GM23338 (cell line): ENCODE results near the gene FLYWCH1. TPM values are rescaled to one million over a fixed set of nuclear protein-coding genes. Genes with fewer than 3 reads are reported as not detected.

Experiments
- ATAC-seq: fragments of 200-7000 bp; cut with Tn5 transposase; 3 replicates; pipeline ENCODE4 v1.9.1; 2020
- DNase-seq: peaks from one replicate; pipeline ENCODE4 v3.0.0-alpha.2; 2015; ENCODE audit warnings: low spot score
- H2AFZ ChIP-seq: fragments of 200-600 bp; sonication (generic); 2 replicates; pipeline ENCODE4 v1.8.0; 2016; ENCODE audit warnings: antibody characterized with exemption, mild to moderate bottlenecking, moderate library complexity
- H3F3A ChIP-seq: fragments of 200-600 bp; sonication (generic); replicated peaks from 2 replicates; pipeline ENCODE4 v1.8.0; 2017; ENCODE audit warnings: antibody characterized with exemption, mixed run types, low read depth
- H3K27ac ChIP-seq: fragments of 200-600 bp; sonication (generic); 2 replicates; pipeline ENCODE4 v1.6.1; 2016; ENCODE audit warnings: low read depth
- H3K27me3 ChIP-seq: fragments of 200-600 bp; sonication (generic); 2 replicates; pipeline ENCODE4 v1.8.0; 2016; ENCODE audit warnings: mild to moderate bottlenecking, mixed run types, moderate library complexity; ENCODE audit not compliant: insufficient read depth
- H3K36me3 ChIP-seq: fragments of 200-600 bp; sonication (generic); 2 replicates; pipeline ENCODE4 v1.8.0; 2016; ENCODE audit warnings: mild to moderate bottlenecking; ENCODE audit not compliant: insufficient read depth
- H3K4me1 ChIP-seq: fragments of 200-600 bp; sonication (generic); 2 replicates; pipeline ENCODE4 v1.8.0; 2016; ENCODE audit warnings: mild to moderate bottlenecking, moderate library complexity; ENCODE audit not compliant: insufficient read depth
- H3K4me2 ChIP-seq: fragments of 200-600 bp; sonication (generic); 2 replicates; pipeline ENCODE4 v1.7.1; 2017; ENCODE audit warnings: mixed run types
- H3K4me3 ChIP-seq: fragments of 200-600 bp; sonication (generic); 2 replicates; pipeline ENCODE4 v1.6.1; 2016; ENCODE audit warnings: mixed run types
- H3K79me2 ChIP-seq: fragments of 200-600 bp; sonication (generic); replicated peaks from 2 replicates; pipeline ENCODE4 v1.8.0; 2017; ENCODE audit warnings: mild to moderate bottlenecking; ENCODE audit not compliant: insufficient read depth
- H3K9me2 ChIP-seq: fragments of 200-600 bp; sonication (generic); 2 replicates; pipeline ENCODE4 v1.8.0; 2017; ENCODE audit not compliant: insufficient read depth
- H4K20me1 ChIP-seq: fragments of 200-600 bp; sonication (generic); replicated peaks from 2 replicates; pipeline ENCODE4 v1.8.0; 2017; ENCODE audit warnings: mild to moderate bottlenecking; ENCODE audit not compliant: insufficient read depth
- H3K27ac Mint-ChIP-seq: 2 replicates; pipeline ENCODE4 v1.8.0; 2020; ENCODE audit warnings: inconsistent platforms, mild to moderate bottlenecking, moderate library complexity, mixed read lengths
- H3K27me3 Mint-ChIP-seq: 3 replicates; pipeline ENCODE4 v1.8.0; 2022; ENCODE audit warnings: low read depth, mild to moderate bottlenecking, moderate library complexity, mixed read lengths, inconsistent platforms; ENCODE audit not compliant: insufficient read depth, poor library complexity
- H3K36me3 Mint-ChIP-seq: 3 replicates; pipeline ENCODE4 v1.8.0; 2021; ENCODE audit warnings: low read depth, mild to moderate bottlenecking, inconsistent platforms, moderate library complexity, mixed read lengths
- H3K4me1 Mint-ChIP-seq: 3 replicates; pipeline ENCODE4 v1.8.0; 2020; ENCODE audit warnings: mild to moderate bottlenecking, inconsistent platforms, mixed read lengths
- H3K4me3 Mint-ChIP-seq: 3 replicates; pipeline ENCODE4 v1.8.0; 2021; ENCODE audit warnings: moderate library complexity, mild to moderate bottlenecking, inconsistent platforms, mixed read lengths
- H3K9me3 Mint-ChIP-seq: 3 replicates; pipeline ENCODE4 v1.8.0; 2020; ENCODE audit warnings: moderate library complexity, mild to moderate bottlenecking, inconsistent platforms, mixed read lengths
- CREB1 ChIP-seq: fragments of 250-450 bp; sonication (Bioruptor Pico); IDR thresholded peaks from 2 replicates; pipeline ENCODE4 v1.5.0; 2020; ENCODE audit warnings: low read depth, mild to moderate bottlenecking, moderate library complexity
- EZH2 ChIP-seq: fragments of 200-600 bp; sonication (generic); IDR thresholded peaks from one replicate; pipeline ENCODE4 v1.8.0; 2017; ENCODE audit warnings: antibody characterized with exemption, mild to moderate bottlenecking, low read depth; ENCODE audit not compliant: unreplicated experiment
- EZH2phosphoT487 ChIP-seq: fragments of 200-600 bp; sonication (generic); IDR thresholded peaks from one replicate; pipeline ENCODE4 v1.8.1; 2018; ENCODE audit warnings: antibody characterized with exemption; ENCODE audit not compliant: unreplicated experiment
- JUNB ChIP-seq: IDR thresholded peaks from one replicate; pipeline ENCODE4 v1.6.1; 2016; ENCODE audit warnings: antibody characterized with exemption; ENCODE audit not compliant: unreplicated experiment
- NANOG ChIP-seq: IDR thresholded peaks from 2 replicates; pipeline ENCODE4 v1.6.1; 2016; ENCODE audit warnings: antibody characterized with exemption, borderline replicate concordance
- POLR2AphosphoS5 ChIP-seq: IDR thresholded peaks from 2 replicates; pipeline ENCODE4 v1.6.1; 2016; ENCODE audit warnings: antibody characterized with exemption, low read depth
- STAT1 ChIP-seq: IDR thresholded peaks from one replicate; pipeline ENCODE4 v1.6.1; 2016; ENCODE audit warnings: antibody characterized with exemption; ENCODE audit not compliant: unreplicated experiment
- ZNF114 ChIP-seq: fragments of 250-450 bp; sonication (Bioruptor Pico); IDR thresholded peaks from 2 replicates; pipeline ENCODE4 v1.5.0; 2020; ENCODE audit warnings: mild to moderate bottlenecking, moderate library complexity
- ZNF331 ChIP-seq: fragments of 250-450 bp; sonication (Bioruptor Pico); IDR thresholded peaks from 2 replicates; pipeline ENCODE4 v1.5.0; 2020; ENCODE audit warnings: low read depth, mild to moderate bottlenecking, moderate library complexity
- polyA plus RNA-seq: library from polyadenylated mRNA; unstranded; fragments of >200 nt; fragmentation: Nextera tagmentation; extraction: Ambion mirVana; gene quantifications from 2 replicates; pipeline ENCODE4 v1.2.1, GENCODE V29; 2016
- total RNA-seq: library from RNA; depleted of rRNA; stranded (reverse); fragments of >200 nt; shearing (Covaris generic); gene quantifications from 2 replicates; pipeline ENCODE4 v1.2.3, GENCODE V29; 2014
- TF ChIP-seq, protein P1 (sequence below): IDR thresholded peaks from one replicate; pipeline ENCODE4 v1.6.1; 2018; ENCODE audit warnings: antibody characterized with exemption; ENCODE audit not compliant: unreplicated experiment
- TF ChIP-seq, protein P2 (sequence below), 2 experiments: fragments of 200-600 bp in 1 of 2; sonication (generic) in 1 of 2; conservative IDR thresholded peaks; 2 replicates each; pipeline versions ENCODE4 v1.5.1 to v1.6.1; 2016 to 2017; ENCODE audit warnings: antibody characterized with exemption in 2 of 2, low read depth in 2 of 2, mild to moderate bottlenecking in 2 of 2, moderate library complexity in 1 of 2
- TF ChIP-seq, protein P3 (sequence below): IDR thresholded peaks from 2 replicates; pipeline ENCODE4 v1.6.1; 2016; ENCODE audit warnings: antibody characterized with exemption
- TF ChIP-seq, protein P4 (sequence below): fragments of 250-450 bp; sonication (Bioruptor Pico); IDR thresholded peaks from 2 replicates; pipeline ENCODE4 v1.5.0; 2020; ENCODE audit warnings: mild to moderate bottlenecking, moderate library complexity

FLYWCH1 gene
- total and polyA plus RNA-seq, 2 experiments from 2014 or later = 6.0 to 29.3 TPM

DNA sequence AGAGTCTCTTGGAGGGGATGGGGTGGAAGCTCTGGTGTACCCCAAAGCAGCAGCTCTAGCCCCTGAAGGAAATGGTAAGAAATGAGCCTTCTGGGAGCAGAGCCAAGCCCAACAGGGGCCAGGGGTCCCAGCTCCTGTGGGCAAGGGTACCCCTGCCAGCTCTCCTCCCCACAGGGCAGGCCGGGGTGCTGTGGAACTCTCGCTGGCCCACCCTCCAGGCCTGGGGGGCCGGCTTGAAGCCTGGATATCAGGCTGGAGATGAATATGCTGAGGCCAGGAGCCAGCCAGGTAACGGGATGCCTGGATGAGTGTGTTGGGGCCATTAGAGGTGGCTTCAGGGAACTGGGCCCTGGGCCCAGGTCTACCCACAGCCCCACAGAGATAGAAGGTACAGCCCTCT, 88.8 kb downstream of the FLYWCH1 start:
- H3K4me3 ChIP-seq = no peak overlapping the region
- no peak for ATAC-seq
- no peaks in the 10 kb centered on the region for H3K9me3 Mint-ChIP-seq
- no peak overlapping the region for H2AFZ ChIP-seq
- H3K27me3 Mint-ChIP-seq = peaks cover 5% of the 10 kb centered on the region
- H3K79me2 ChIP-seq = no peaks in the 10 kb centered on the region
- peaks cover 8% of the 10 kb centered on the region for H3K4me1 ChIP-seq
- no peaks in the 10 kb centered on the region for H4K20me1 ChIP-seq
- H3K27me3 ChIP-seq = no peaks in the 10 kb centered on the region
- H3K4me1 Mint-ChIP-seq = peaks cover 12% of the 10 kb centered on the region; the same call in 2 of the 3 replicates
- H3K4me2 ChIP-seq = no peak overlapping the region
- H3K36me3 Mint-ChIP-seq = peaks cover 4% of the 10 kb centered on the region; the same call in 1 of the 3 replicates
- no peaks in the 10 kb centered on the region for H3K36me3 ChIP-seq
- no peaks in the 10 kb centered on the region for H3K9me2 ChIP-seq
- no peak overlapping the region for H3K27ac Mint-ChIP-seq
- no peak overlapping the region for H3K27ac ChIP-seq
- no peak for DNase-seq
- H3K4me3 Mint-ChIP-seq = no peak overlapping the region
- H3F3A ChIP-seq = no peaks in the 10 kb centered on the region; the same call in 1 of the 2 replicates
- TF ChIP-seq NANOG (no peak), JUNB (no peak), ZNF331 (CRISPR knock-in tag) (no peak), STAT1 (no peak), CREB1 (CRISPR knock-in tag) (no peak), EZH2phosphoT487 (no peak), ZNF114 (CRISPR knock-in tag) (no peak), POLR2AphosphoS5 (no peak), EZH2 (no peak)
- TF ChIP-seq, protein P1, sequence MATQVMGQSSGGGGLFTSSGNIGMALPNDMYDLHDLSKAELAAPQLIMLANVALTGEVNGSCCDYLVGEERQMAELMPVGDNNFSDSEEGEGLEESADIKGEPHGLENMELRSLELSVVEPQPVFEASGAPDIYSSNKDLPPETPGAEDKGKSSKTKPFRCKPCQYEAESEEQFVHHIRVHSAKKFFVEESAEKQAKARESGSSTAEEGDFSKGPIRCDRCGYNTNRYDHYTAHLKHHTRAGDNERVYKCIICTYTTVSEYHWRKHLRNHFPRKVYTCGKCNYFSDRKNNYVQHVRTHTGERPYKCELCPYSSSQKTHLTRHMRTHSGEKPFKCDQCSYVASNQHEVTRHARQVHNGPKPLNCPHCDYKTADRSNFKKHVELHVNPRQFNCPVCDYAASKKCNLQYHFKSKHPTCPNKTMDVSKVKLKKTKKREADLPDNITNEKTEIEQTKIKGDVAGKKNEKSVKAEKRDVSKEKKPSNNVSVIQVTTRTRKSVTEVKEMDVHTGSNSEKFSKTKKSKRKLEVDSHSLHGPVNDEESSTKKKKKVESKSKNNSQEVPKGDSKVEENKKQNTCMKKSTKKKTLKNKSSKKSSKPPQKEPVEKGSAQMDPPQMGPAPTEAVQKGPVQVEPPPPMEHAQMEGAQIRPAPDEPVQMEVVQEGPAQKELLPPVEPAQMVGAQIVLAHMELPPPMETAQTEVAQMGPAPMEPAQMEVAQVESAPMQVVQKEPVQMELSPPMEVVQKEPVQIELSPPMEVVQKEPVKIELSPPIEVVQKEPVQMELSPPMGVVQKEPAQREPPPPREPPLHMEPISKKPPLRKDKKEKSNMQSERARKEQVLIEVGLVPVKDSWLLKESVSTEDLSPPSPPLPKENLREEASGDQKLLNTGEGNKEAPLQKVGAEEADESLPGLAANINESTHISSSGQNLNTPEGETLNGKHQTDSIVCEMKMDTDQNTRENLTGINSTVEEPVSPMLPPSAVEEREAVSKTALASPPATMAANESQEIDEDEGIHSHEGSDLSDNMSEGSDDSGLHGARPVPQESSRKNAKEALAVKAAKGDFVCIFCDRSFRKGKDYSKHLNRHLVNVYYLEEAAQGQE = no peak
- TF ChIP-seq, protein P2, sequence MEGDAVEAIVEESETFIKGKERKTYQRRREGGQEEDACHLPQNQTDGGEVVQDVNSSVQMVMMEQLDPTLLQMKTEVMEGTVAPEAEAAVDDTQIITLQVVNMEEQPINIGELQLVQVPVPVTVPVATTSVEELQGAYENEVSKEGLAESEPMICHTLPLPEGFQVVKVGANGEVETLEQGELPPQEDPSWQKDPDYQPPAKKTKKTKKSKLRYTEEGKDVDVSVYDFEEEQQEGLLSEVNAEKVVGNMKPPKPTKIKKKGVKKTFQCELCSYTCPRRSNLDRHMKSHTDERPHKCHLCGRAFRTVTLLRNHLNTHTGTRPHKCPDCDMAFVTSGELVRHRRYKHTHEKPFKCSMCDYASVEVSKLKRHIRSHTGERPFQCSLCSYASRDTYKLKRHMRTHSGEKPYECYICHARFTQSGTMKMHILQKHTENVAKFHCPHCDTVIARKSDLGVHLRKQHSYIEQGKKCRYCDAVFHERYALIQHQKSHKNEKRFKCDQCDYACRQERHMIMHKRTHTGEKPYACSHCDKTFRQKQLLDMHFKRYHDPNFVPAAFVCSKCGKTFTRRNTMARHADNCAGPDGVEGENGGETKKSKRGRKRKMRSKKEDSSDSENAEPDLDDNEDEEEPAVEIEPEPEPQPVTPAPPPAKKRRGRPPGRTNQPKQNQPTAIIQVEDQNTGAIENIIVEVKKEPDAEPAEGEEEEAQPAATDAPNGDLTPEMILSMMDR (conservative IDR thresholded peaks at IDR 0.05; ENCODE audit: low read depth in 2 of 2) = no peak
- TF ChIP-seq, protein P3, sequence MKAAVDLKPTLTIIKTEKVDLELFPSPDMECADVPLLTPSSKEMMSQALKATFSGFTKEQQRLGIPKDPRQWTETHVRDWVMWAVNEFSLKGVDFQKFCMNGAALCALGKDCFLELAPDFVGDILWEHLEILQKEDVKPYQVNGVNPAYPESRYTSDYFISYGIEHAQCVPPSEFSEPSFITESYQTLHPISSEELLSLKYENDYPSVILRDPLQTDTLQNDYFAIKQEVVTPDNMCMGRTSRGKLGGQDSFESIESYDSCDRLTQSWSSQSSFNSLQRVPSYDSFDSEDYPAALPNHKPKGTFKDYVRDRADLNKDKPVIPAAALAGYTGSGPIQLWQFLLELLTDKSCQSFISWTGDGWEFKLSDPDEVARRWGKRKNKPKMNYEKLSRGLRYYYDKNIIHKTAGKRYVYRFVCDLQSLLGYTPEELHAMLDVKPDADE = no peak
- TF ChIP-seq, protein P4, sequence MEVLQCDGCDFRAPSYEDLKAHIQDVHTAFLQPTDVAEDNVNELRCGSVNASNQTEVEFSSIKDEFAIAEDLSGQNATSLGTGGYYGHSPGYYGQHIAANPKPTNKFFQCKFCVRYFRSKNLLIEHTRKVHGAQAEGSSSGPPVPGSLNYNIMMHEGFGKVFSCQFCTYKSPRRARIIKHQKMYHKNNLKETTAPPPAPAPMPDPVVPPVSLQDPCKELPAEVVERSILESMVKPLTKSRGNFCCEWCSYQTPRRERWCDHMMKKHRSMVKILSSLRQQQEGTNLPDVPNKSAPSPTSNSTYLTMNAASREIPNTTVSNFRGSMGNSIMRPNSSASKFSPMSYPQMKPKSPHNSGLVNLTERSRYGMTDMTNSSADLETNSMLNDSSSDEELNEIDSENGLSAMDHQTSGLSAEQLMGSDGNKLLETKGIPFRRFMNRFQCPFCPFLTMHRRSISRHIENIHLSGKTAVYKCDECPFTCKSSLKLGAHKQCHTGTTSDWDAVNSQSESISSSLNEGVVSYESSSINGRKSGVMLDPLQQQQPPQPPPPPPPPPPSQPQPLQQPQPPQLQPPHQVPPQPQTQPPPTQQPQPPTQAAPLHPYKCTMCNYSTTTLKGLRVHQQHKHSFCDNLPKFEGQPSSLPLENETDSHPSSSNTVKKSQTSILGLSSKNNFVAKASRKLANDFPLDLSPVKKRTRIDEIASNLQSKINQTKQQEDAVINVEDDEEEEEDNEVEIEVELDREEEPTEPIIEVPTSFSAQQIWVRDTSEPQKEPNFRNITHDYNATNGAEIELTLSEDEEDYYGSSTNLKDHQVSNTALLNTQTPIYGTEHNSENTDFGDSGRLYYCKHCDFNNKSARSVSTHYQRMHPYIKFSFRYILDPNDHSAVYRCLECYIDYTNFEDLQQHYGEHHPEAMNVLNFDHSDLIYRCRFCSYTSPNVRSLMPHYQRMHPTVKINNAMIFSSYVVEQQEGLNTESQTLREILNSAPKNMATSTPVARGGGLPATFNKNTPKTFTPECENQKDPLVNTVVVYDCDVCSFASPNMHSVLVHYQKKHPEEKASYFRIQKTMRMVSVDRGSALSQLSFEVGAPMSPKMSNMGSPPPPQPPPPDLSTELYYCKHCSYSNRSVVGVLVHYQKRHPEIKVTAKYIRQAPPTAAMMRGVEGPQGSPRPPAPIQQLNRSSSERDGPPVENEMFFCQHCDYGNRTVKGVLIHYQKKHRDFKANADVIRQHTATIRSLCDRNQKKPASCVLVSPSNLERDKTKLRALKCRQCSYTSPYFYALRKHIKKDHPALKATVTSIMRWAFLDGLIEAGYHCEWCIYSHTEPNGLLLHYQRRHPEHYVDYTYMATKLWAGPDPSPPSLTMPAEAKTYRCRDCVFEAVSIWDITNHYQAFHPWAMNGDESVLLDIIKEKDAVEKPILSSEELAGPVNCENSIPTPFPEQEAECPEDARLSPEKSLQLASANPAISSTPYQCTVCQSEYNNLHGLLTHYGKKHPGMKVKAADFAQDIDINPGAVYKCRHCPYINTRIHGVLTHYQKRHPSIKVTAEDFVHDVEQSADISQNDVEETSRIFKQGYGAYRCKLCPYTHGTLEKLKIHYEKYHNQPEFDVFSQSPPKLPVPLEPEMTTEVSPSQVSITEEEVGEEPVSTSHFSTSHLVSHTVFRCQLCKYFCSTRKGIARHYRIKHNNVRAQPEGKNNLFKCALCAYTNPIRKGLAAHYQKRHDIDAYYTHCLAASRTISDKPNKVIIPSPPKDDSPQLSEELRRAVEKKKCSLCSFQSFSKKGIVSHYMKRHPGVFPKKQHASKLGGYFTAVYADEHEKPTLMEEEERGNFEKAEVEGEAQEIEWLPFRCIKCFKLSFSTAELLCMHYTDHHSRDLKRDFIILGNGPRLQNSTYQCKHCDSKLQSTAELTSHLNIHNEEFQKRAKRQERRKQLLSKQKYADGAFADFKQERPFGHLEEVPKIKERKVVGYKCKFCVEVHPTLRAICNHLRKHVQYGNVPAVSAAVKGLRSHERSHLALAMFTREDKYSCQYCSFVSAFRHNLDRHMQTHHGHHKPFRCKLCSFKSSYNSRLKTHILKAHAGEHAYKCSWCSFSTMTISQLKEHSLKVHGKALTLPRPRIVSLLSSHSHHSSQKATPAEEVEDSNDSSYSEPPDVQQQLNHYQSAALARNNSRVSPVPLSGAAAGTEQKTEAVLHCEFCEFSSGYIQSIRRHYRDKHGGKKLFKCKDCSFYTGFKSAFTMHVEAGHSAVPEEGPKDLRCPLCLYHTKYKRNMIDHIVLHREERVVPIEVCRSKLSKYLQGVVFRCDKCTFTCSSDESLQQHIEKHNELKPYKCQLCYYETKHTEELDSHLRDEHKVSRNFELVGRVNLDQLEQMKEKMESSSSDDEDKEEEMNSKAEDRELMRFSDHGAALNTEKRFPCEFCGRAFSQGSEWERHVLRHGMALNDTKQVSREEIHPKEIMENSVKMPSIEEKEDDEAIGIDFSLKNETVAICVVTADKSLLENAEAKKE (CRISPR knock-in tag) = no peak
